HCEC 1CT (cell line): ENCODE data around the gene PDE4D.

Source experiments
- DNase-seq: peaks from one replicate; pipeline ENCODE4 v3.0.0-alpha.2; 2017

The PDE4D gene

DNA sequence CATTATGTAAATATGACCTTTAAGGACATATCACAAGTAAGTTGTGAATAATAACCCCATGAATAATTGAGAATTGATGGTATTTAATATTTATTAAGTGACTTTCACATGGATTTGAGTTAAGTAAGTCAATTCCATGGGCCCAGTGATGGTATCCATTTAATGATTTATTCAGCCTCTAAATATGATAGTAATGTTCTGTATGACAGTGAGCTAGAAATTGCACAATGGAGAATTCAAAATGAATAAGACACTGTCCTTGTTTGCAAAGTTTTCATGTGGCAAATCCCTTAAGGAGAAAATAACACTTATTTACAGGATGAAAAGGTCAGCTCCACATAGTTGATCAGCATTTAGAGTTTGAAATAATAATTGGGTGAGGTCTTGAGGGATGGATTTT is 160.7 kb downstream of the PDE4D start:
- peak; percentile 47 for DNase-seq

DNA sequence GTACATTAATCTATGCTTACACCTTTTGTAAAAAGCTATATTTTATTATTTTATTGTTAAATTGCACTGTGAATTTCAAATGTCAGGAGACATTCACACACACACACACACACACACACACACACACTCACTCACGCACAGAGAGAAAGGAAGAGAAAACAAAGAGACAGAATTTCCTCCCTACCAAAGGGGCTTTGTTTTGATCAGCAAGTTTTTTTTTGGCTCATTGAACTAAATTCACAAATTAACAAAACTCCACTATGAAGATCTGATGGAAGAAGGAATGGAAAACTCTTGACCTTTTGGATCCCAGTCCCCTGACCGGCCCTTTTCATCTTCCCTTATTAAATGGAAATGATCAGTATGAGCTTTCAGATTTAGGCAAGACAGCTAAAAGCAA is 161.2 kb downstream of the PDE4D start:
- DNase-seq: no peak

DNA sequence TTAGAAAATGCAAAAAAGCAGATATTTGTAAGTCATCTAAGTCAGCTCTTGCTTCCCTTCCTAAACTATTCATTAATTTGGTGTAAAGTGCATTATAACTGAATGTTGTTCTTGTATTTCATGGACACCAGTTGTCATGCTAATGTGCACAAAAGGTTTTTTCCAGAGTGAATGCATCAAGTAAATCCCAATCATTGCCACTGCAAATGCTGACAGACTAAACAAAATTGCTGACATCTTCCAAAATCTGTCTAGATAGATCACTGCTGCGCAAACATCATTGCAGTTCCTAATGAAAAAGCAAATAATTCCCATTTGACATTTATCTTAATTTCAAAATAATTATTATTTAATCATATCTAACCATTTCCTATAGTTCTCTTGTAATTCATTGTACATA is 161.7 kb downstream of the PDE4D start:
- no peak for DNase-seq

DNA sequence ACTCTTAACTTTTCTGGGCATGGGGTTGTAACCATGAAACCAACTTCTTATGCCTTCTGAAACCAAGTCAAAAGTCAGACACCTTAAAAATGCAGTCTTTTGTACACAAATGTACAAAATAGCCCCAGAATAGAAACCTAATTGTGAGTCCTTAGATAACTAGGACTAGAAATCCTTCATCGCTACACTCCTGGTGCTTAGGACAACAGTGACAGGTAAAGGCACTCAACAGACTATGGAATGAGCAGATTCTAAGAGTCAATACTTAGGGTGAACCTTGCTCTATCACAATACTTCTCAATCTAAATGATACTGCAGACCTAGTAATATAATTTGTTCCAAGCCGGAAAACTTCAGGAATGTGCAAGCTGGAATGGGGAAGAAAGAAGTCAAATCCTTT is 163.7 kb downstream of the PDE4D start:
- DNase-seq: no peak

DNA sequence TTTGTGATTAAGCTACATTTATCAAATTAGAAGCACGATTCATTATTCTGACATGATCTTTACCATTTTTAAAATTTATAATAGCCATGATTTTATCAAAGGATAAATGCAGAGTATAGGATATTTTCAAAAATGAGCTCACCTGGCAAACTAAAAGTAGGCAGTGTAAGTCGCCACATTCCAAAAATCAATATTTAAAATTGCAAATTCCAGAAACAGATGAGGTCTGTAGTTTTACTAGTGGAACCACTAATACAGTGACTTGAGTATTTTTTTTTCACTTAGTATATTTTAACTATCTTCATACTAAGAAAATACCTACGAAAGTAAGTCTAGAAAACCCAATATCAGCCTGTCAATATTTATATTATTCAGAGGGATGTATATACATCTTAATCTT is 164.2 kb downstream of the PDE4D start:
- DNase-seq: no peak

DNA sequence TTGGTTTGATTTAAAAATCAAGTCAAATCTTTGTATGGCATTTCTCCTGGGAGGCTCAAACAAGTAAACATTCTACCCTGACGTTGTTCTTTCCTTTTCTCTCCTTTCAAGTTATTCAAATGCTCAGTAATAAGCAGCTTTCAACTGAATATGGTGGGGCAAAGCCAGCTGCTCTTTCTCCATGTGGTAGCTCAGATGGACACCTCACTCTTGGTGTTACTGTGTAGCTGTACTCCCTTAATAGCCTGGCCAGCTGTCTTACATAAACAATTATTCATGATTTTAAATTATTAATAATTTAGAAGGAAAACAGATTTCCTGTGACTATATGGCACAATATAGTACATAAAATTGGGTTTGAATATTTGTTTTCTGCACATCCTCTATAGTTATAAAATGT is 165.2 kb downstream of the PDE4D start:
- peak; percentile 52 for DNase-seq

DNA sequence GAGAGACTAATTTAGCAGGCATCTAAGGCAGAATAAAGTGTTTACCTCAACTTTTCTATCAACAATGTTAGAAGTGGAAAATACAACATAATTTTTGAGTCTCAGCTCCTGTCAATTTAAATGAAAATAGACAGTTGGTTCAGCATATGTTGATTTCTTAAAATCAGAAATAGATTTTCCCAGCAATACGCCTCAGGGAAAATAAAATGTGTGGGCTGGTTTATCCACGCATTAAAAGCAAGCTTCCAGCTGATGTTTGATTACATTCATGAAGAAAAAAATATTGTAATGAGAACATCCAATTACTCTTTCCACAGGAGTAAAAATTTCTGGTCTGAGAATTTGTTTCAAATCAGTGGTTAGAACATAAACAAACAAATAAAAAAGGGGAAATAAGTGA is 166.3 kb downstream of the PDE4D start:
- DNase-seq: no peak

DNA sequence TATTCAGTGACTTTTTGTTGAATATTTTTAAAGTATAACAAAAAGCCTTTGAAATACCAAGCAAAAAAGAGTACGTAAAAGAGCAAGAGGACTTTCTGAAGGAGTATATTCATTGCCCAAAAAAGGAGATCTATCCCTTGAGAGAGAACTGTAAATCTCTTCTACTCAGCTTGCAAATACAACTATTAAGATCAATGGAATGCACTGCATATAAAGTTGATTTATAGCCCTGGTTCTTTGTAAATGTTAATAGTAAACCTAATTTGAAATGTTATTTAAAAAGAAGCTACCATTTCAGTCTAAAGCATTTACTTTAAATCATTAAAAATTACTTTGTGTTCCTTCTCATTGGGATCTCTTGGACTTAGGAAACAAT is 168.1 kb downstream of the PDE4D start:
- peak; percentile 88 for DNase-seq

DNA sequence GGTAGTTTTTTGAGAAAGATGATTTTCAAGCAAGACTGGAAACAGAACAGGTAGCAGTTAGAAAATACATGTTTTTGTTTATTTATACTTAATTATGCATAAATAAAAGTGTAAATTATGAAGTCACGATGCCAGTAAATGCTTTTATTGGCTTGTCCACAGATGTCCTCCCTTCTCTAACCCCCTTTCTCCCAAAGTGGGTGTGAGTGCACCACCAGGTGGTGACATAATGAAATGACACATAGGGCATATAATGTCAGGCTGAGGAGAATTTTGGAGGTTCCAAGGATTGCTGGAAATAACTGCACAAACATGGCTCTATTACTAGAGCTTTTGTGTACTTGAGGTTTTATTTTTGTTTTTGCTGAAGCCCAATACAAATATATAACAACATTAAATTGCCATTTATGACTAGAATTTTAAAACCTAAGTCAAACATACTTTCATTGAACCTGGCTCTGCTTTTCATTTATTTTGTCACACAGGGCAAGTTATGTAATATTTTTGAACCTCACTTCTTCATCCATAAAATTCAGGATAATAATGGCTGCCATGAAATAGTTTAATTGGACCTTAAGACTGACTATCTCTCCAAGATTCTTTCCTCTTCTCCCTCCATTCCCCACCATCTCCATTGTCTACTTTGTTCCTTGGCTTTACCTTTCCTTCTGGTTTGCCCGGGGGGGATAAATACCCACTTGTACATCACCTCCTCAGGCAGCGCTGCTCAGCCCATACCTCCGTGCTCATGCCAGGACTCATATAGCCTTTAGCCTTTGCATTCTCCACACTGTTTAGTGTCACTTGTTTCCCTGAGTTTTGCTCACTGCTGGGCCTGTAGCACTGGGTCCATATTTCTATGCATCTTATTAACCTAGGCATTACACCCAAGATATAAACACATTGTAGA is 168.8 kb downstream of the PDE4D start:
- DNase-seq: peak; percentile 68

DNA sequence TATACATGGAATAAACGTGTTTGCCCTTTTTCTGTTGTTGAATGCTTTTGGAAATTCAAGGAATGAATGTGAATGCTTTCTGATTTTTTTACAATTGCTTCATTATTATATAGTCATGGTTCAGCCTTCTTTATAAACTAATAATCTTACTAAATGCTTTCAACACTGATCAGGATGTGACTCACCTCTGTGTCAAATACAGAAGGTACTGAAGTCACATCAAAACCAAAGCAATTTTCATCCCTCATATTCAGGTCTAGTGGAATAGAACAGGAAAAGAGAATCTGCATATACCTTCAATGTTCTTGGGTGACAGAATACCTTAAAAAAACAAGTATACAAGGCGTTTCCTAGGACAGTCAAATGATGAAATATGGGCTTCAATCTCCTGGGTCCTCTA is 170.7 kb downstream of the PDE4D start:
- peak; percentile 78 for DNase-seq

DNA sequence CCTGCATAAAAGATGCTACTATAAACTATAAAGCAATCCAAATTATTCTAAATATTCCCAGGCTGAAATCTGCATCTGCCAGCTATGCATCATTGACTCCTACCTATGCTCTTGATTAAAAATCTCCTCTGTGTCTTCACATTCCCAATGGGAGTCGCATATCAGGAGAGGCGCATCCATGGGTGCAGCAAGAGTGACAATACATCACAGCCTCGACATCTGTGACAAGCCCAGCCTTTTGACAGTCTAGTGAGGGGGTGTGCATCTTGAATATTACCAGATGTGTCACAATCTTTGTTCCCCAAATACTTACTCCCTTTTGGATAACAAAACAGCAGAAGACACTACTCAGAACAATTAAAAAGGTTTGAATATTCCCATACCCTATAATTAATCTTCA is 171.8 kb downstream of the PDE4D start:
- DNase-seq: no peak

DNA sequence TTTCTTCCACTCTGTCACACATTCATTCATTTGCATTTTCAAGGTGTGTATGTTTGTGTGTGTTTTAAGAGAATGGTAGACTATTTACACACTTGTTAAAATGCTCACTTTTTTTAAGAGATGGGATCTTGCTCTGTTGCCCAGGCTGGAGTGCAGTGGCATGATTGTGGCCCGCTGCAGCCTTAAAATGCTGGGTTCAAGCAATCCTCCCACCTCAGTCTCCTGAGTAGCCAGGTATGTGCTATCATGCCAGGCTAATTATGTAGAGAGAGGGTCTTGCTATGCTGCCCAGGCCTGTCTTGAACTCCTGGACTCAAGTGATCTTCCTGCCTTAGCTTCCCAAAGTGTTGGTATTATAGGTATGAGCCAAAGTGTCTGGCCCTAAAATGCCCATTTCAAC is 173.5 kb downstream of the PDE4D start:
- no peak for DNase-seq

DNA sequence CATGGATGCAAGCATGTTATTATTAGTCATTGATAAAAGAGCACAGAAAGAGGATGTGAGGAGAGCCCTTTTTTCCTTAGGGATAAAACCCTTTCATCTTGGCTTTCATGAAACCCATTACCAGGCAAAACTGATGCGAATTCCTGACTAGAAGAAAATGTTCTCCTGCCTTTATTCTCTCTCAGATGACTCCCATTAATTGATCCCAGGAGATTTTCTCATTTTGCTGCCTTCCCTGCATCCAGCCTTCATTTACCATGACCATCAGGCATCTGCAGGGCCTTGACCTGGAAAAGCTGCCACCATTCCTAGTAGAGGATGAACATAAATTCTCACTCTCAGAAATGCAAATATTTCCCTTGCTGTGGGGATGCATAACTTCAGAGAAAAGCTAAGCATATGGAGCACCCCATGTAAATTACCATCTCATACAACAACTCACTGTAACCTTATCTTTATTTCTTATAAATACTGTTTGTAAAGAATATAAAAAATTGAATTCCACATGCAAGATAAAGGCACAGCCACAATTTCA is 176.5 kb downstream of the PDE4D start:
- no peak for DNase-seq

DNA sequence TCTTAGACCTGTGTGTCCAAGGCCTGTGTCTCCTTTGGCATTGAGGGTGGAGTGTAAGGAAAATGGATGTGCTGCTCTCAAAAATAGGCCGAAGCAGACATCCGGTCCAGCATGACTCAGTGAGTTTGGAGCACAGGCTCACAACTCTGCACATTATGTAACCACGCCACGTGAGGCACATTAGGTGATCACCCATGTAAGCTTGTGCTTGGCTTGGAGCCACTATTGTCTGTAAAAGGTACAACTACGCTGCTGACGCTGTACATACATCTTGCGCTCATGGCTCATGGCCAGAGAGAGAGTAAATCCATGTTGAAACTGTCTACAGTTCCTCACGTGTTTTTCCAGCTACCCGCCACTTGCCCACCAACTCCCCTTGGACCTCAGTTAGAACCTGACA is 177.5 kb downstream of the PDE4D start:
- DNase-seq: no peak

DNA sequence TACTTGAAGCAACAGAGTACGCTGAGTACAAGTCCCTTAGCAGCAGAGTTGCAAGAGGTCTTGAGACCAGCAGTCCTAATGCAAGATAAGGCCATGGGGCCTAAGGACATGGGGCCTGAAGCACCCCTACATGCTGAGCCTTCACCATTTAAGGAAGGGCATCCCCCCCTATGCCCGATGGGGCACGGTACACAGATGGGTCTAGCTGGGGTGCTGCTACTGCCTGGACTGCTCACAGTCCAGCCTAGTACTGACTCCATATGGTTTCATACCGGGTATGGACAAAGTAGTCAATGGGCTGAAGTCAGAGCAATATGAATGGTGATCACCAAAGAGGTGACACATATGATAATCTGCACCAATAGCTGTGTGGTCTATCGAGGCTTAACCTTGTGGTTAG is 178.3 kb downstream of the PDE4D start:
- DNase-seq: no peak

DNA sequence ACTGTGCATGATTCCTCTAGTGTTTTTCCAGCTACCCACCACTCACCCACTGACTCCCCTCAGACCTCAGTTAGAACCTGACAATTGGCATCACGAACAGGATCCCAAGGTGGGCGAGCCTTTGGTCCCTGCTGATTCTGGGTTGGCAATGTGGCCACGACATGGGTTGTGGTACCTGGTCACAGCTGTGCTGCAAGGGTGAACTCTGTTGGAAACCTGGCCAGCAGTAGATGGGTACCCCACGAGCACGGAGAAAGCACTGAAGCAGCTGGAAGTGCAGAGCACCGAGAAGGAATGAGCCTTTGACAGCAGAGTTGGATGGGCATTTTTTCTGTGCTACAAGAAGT is 180.1 kb downstream of the PDE4D start:
- no peak for DNase-seq

DNA sequence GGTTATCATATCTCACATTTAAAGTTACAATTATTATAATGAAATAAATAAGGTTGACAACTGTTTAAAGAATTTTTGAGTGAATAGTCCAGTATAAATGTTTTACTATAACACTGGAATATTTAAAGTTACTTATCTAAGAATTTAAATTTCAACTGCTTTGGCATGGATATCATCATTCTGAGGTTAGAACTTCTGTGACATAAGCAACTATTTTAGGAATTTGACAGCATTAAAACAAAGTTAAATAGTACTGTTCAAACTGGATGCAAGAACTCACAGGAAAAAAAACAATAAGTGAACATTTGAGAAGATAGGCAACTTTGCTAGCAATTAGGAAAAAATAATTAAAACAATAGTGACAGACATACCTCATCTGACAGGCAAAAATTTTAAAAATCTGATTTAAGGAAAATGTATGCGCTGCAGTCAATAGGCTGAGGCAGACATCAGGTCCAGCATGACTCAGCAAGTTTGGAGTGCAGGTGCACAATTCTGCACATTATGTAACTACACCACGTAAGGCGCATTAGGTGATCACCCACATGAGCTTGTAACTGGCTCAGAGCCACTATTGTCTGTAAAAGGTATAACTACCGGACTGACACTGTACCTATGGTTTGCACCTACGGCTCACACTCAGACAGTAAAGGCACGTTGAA is 180.6 kb downstream of the PDE4D start:
- no peak for DNase-seq

DNA sequence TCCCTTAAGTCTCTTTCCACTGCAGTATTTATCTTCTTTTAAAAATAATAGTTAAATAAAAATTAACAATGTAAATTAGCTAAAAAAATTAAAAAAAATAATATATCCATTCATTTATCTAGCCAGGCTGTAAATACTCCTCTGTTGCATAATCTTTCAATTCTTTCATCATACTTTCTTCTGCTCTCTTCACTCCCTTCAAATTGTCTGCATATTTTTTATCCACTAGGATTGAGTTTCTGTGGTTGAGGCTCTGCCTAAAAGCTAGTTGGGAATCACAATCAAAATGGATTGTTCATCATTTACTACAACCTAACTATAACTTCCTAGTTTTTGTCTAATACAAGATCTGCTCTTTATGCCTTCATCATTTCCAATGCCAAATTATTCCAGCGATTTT is 182.2 kb downstream of the PDE4D start:
- DNase-seq: peak; percentile 48

DNA sequence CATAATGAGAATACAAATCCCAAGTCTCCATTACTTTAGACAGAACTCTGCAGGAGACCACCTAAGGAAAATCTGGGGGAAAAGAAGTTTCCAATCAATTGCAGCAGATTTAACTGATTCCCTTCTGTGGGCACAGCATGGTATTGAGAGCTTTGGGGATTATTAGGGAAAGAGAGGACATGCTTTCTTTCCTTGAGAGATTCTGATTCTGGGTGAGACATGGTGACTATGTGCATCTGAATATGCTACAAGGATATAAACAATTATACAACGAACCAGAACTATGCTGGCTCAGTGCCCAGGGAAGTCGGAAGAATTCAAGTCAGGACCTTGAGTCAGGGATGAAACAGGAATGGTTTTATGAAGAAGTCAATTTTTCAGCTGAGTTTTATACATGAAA is 183.7 kb downstream of the PDE4D start:
- DNase-seq: peak; percentile 91

DNA sequence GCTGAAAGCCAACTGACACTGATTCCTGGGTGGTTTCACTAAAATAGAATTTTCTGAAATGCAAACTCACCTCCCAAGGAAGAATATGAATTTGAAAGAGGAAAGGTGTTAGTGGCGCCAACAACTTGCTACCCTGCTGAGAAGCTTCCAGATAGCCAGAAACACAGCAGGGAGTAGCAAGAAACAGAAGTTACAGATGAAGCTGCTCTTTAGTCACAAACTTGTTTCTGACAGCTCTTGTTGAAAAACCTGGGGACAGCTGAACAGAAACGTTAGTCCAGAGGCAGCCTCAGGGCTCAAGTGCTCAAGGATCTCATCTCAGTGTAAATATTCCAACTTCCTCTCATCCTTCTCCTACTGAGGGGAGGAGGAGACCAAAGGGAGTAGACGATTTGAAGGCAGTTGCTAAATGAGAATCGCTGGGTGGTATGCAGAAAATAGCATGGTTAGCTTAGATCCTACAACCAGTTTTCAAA is 184.1 kb downstream of the PDE4D start:
- DNase-seq: peak; percentile 18

DNA sequence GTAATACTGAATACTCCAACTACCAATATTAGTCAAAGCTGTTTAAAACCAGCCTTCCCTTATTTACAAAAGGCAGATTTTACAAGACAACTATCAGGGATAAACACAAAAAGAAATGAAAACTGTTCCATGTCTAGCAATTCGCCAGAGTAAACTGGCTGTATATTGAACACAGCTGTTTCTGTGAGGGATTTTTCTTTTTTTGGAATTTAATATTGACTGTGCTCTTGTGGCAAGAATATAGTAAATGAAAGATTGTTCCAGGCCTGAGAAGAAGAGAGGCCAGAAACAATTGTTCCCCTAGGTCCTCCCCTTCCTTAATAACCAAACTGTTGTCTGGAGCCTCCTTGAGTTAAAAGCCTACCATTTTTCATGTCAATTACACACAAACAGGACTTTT is 188.6 kb downstream of the PDE4D start:
- DNase-seq: no peak

DNA sequence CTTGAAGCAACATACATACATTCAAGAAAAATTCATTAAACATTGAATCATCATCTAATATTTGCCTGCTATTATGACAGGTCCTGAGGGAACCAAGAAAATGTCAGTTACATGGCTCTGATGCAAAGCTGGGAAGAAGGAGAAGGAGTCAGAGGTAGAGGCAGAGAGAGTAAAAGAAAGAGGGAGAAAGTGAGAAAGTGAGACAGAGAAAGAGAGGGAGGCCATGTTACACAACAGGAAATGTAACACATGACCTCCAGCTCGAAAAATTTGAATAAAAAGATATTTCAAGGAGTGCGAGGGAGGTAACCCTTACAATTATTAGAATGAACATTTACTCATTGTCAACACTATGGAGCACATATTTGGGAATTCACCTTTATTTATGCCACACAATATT is 189.7 kb downstream of the PDE4D start:
- DNase-seq: no peak

DNA sequence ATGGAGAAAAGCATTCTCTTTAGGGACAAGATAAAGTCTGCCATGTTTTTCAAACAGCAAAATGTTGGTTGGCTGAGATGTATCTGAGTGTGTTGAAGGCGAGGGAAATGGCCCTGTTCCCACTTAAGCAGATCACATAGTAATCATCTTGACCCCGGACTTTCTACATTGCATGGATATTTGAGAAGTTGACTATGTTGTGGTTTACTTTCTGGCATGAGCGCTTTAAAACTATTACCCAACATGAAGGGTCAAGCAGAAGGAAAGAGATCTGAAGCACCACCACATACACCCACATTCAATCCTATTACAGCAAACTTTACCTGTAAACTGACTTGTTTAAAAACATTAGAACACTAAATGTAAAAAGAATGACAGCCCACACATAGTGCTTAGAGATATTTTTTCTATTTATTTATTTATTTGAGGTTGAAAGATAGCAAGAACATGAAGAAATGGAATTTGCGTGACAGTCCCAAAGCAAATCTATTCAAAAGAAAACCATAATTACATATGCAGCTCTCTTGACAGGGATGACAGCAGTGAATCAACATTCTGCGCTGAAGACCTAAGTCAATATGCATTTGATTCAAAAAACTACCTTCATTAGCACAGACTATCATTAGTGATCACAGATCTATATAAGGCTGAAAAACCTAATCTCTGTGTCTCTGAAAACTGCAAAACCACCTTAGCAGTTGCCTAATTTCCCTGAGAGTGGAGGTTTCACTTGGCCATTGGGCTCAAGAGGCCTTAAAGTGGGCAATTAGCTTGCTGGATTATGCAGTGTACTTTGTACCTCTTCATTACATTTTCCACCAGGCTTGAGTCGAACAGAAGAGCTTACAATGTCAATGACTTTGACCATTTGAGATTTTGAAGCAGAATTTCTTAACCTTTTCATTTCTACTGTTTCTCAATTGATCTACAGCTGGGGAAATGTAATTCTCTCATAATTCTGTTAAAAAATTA is 195.0 kb downstream of the PDE4D start:
- peak; percentile 30 for DNase-seq
